ENCODE measurements around the gene ETDC.

The ETDC gene

DNA sequence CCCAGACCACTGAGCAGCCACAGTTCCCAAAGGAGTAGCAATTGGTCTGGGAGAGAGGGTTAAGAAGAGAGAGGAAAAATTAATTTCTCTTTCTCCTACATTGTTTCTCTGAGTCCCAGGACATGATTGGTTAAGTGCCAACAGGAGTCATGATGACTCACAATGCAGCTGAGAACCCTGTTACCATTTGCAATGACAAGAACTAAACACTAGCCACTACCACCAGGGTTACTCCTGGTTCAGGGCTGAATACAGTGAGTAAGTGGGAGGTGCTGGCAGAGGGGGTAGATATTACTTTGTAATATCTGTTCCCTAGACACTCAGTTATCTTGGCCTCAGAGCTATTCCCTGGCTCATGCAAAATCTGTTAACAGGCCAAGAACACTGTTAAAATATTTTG is 18.0 kb downstream of the ETDC start:
- H3K4me3 ChIP-seq (ENCODE audit: low read depth, low read length): no peak overlapping the region
- TF ChIP-seq, protein P1, sequence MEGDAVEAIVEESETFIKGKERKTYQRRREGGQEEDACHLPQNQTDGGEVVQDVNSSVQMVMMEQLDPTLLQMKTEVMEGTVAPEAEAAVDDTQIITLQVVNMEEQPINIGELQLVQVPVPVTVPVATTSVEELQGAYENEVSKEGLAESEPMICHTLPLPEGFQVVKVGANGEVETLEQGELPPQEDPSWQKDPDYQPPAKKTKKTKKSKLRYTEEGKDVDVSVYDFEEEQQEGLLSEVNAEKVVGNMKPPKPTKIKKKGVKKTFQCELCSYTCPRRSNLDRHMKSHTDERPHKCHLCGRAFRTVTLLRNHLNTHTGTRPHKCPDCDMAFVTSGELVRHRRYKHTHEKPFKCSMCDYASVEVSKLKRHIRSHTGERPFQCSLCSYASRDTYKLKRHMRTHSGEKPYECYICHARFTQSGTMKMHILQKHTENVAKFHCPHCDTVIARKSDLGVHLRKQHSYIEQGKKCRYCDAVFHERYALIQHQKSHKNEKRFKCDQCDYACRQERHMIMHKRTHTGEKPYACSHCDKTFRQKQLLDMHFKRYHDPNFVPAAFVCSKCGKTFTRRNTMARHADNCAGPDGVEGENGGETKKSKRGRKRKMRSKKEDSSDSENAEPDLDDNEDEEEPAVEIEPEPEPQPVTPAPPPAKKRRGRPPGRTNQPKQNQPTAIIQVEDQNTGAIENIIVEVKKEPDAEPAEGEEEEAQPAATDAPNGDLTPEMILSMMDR (IDR thresholded peaks at IDR 0.05; ENCODE audit: low read depth, low read length): no peak

DNA sequence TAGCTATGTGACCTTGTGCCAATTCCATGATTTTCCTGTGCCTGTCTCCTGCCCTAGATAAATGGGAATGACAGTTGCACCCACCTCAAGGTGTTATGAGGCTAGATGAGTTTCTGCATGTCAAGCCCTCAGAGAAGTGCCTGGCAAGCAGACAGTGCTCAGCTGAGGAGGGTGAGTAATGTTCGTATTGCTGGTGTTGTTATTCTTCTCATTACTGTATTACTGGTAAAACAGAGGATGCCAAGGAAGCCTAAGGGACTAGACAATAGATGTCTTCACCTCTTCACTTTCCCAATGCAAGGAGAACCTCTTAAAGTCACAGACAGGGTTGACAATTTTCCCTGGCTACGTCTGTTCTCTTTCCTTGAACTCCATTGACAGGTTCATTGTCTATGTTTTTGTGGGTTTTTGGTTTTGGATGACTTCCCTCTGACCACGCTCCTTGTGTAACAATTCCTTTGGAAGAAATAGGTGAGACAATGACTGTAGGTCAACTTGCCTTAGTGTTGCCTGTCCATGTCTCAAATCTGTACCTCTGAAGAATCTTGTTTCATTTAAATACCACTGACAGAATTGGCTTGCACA is 19.2 kb downstream of the ETDC start:
- TF ChIP-seq, protein P1 (IDR thresholded peaks at IDR 0.05; ENCODE audit: low read depth, low read length): no peak
- H3K4me3 ChIP-seq (ENCODE audit: low read depth, low read length): no peak overlapping the region

DNA sequence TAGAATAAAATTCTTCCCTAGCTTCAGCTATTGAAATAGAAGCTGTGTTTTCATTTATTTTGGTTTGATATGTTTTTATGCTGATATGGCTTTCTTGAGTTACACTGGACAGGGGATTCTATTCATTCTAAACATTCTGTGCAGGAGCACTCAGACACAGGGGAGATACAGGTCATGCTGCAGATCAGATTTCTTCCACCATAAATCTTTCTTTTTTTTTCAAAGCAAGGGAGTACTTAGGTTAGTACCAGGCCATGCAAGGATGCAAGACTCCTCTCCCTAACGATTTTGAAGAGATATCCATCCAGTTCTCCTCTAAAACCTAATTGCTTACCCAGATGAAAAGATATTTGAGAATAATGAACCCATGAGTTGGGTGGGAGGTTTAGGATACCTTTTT is 21.4 kb downstream of the ETDC start:
- no peak overlapping the region for H3K4me3 ChIP-seq (ENCODE audit: low read depth, low read length)
- TF ChIP-seq, protein P1 (IDR thresholded peaks at IDR 0.05; ENCODE audit: low read depth, low read length): no peak

DNA sequence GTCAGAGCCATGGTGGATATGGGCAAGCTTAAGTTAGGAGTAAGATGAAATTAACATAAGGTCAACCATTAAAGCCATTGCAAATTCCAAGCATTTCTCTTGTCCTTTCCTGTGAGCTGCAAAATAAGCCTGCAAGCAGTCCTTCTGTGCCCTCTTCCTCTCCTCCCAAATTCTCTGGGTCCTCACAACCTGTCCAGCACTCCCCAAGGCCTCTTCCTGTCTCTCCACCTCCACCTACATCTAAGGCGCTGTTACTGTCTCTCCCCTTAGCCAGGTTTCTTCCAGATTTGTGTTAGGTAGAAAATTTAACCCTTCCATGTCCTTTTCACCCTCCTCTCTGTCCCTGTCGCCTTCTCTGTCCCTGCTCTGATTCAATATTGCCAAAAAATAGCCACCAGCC is 22.2 kb downstream of the ETDC start:
- TF ChIP-seq, protein P1 (IDR thresholded peaks at IDR 0.05; ENCODE audit: low read depth, low read length): no peak
- H3K4me3 ChIP-seq (ENCODE audit: low read depth, low read length): no peak overlapping the region

DNA sequence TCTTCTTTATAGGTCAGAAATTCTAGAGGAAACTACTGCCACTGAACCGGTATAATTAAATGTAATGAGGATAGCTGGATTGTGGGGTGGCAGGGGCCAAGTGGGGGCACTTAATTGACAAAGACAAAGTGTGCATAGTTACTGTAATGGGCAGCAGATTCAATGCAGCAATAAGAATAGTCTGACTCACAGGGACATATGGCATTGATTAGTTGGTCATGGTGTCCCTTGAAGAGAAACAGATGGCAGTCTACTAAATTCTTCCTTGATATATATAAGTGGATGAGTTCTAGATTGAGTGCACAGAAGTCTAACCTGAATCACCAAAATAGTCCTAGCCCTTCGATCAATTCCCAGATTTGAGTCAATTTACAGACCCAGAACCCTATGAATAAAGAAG is 31.6 kb downstream of the ETDC start:
- H3K4me3 ChIP-seq (ENCODE audit: low read depth, low read length): peak overlapping the region; percentile 21
- TF ChIP-seq, protein P1 (IDR thresholded peaks at IDR 0.05; ENCODE audit: low read depth, low read length): no peak

DNA sequence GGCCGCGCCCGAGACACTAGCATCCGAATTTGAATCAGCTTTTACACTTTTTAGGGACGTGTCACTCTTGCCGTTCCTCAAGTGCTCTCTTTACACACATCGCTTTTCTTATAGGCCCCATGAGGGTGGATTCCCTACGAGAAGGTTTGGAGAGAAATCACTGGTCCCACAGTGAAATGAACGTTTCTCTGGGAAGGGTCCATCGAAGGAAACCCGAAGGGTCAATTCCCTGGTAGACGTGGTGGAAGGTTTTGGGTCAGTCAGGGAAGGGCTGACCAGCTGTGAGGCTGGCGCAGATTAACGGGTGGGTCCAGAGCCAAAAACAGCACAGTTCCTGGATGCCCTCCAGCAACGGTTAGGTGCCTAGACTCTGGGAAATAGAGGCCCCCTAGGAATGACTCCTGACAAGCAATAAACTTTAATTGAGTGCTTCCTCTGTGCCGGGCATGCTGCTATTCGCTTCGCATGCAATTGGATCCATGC is 35.9 kb downstream of the ETDC start:
- TF ChIP-seq, protein P1 (IDR thresholded peaks at IDR 0.05; ENCODE audit: low read depth, low read length): no peak
- H3K4me3 ChIP-seq (ENCODE audit: low read depth, low read length): peak overlapping the region; percentile 76

DNA sequence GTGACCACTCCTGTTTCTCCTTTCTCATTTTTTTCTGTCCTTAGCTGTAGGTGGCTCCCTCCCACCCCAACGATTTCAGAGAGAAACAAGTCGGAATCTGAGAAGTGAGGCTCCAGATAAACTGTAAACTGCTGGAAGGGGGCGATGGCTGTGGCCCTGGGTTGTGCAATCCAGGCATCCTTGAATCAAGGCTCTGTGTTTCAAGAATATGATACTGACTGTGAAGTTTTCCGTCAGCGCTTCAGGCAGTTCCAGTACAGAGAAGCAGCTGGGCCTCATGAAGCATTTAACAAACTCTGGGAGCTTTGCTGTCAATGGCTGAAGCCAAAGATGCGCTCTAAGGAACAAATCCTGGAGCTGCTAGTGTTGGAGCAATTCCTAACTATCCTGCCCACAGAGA is 37.7 kb downstream of the ETDC start:
- TF ChIP-seq, protein P1 (IDR thresholded peaks at IDR 0.05; ENCODE audit: low read depth, low read length): no peak
- no peak overlapping the region for H3K4me3 ChIP-seq (ENCODE audit: low read depth, low read length)

All from WI38 (cell line).